HepG2 (cell line): ENCODE results near the gene GNAI2. TPM values are rescaled to one million over a fixed set of nuclear protein-coding genes. Genes with fewer than 3 reads are reported as not detected.

Experiments
- ESRRA ChIP-seq: sonication (generic); formaldehyde crosslinking; IDR thresholded peaks from 2 replicates; pipeline ENCODE4 v1.5.1; 2020; ENCODE audit warnings: mild to moderate bottlenecking, low read depth, missing genetic modification reagents
- ETV5 ChIP-seq: IDR thresholded peaks from 2 replicates; pipeline ENCODE4 v1.6.1; 2018; ENCODE audit warnings: missing biosample characterization, missing genetic modification reagents, inconsistent platforms, borderline replicate concordance
- FOXO1 ChIP-seq: sonication (generic); formaldehyde crosslinking; IDR thresholded peaks from 2 replicates; pipeline ENCODE4 v1.4.0; 2020; ENCODE audit warnings: missing genetic modification reagents
- HNF4A ChIP-seq: sonication (generic); formaldehyde crosslinking; IDR thresholded peaks from 2 replicates; pipeline ENCODE4 v1.4.0; 2020; ENCODE audit warnings: missing genetic modification reagents
- NBN ChIP-seq: fragments of 450-650 bp; conservative IDR thresholded peaks from 2 replicates; pipeline ENCODE4 v1.6.1; 2017
- NFIC ChIP-seq: IDR thresholded peaks from 2 replicates; pipeline ENCODE4 v1.6.1; 2012; ENCODE audit warnings: mild to moderate bottlenecking, low read length, inconsistent platforms
- RAD21 ChIP-seq: fragments of 450-650 bp; formaldehyde crosslinking; IDR thresholded peaks from 2 replicates; pipeline ENCODE4 v1.5.0; 2020; ENCODE audit warnings: mild to moderate bottlenecking
- SIX1 ChIP-seq: sonication (generic); formaldehyde crosslinking; IDR thresholded peaks from 2 replicates; pipeline ENCODE4 v1.4.0; 2020; ENCODE audit warnings: missing genetic modification reagents, borderline replicate concordance
- TOE1 ChIP-seq: sonication (generic); formaldehyde crosslinking; IDR thresholded peaks from 2 replicates; pipeline ENCODE4 v1.4.0; 2020; ENCODE audit warnings: mild to moderate bottlenecking, missing genetic modification reagents
- ZC3H4 ChIP-seq: sonication (generic); formaldehyde crosslinking; IDR thresholded peaks from 2 replicates; pipeline ENCODE4 v1.4.0; 2020; ENCODE audit warnings: missing genetic modification reagents, borderline replicate concordance
- ZNF501 ChIP-seq: sonication (generic); formaldehyde crosslinking; IDR thresholded peaks from 2 replicates; pipeline ENCODE4 v1.5.1; 2020; ENCODE audit warnings: mild to moderate bottlenecking, moderate library complexity, missing genetic modification reagents
- ZNF746 ChIP-seq: sonication (generic); formaldehyde crosslinking; IDR thresholded peaks from 2 replicates; pipeline ENCODE4 v1.8.0; 2022; ENCODE audit warnings: mild to moderate bottlenecking, missing genetic modification reagents
- polyA plus RNA-seq, 8 experiments: library from polyadenylated mRNA; depleted of rRNA in 3 of 8; stranded (reverse) in 7 of 8; unstranded in 1 of 8; fragments of >200 nt; fragmentation: Illumina TruSeq in 4 of 8; extraction: Trizol in 4 of 8; gene quantifications; 2 replicates each; pipeline versions ENCODE4 v1.2.1 to v1.2.3, GENCODE V29; 2011 to 2016; ENCODE audit warnings: low read depth in 4 of 8, missing spikeins in 1 of 8, mixed read lengths in 1 of 8; ENCODE audit not compliant: insufficient read depth in 1 of 8
- total RNA-seq, 5 experiments: library from RNA; depleted of rRNA; stranded (reverse); fragments of >200 nt; fragmentation: Illumina TruSeq; extraction: Trizol; gene quantifications; 2 replicates each; pipeline ENCODE4 v1.2.3, GENCODE V29; 2016; ENCODE audit warnings: low read depth in 1 of 5
- TF ChIP-seq, protein P1 (sequence below): sonication (generic); formaldehyde crosslinking; IDR thresholded peaks from 2 replicates; pipeline ENCODE4 v1.5.1; 2020; ENCODE audit warnings: mild to moderate bottlenecking, missing genetic modification reagents
- TF ChIP-seq, protein P2 (sequence below), 2 experiments: fragments of 450-650 bp in 1 of 2; sonication (generic) in 1 of 2; formaldehyde crosslinking in 1 of 2; IDR thresholded peaks; 2 replicates each; pipeline versions ENCODE4 v1.6.1 to v1.8.0; 2016 to 2022; ENCODE audit warnings: antibody characterized with exemption in 1 of 2, mild to moderate bottlenecking in 1 of 2, missing genetic modification reagents in 1 of 2

The GNAI2 gene
- total and polyA plus RNA-seq, 2 of the 13 experiments (the other 11 are each of a cell fraction or from before 2014, with no cell fraction given): 51.1 to 66.2 TPM

DNA sequence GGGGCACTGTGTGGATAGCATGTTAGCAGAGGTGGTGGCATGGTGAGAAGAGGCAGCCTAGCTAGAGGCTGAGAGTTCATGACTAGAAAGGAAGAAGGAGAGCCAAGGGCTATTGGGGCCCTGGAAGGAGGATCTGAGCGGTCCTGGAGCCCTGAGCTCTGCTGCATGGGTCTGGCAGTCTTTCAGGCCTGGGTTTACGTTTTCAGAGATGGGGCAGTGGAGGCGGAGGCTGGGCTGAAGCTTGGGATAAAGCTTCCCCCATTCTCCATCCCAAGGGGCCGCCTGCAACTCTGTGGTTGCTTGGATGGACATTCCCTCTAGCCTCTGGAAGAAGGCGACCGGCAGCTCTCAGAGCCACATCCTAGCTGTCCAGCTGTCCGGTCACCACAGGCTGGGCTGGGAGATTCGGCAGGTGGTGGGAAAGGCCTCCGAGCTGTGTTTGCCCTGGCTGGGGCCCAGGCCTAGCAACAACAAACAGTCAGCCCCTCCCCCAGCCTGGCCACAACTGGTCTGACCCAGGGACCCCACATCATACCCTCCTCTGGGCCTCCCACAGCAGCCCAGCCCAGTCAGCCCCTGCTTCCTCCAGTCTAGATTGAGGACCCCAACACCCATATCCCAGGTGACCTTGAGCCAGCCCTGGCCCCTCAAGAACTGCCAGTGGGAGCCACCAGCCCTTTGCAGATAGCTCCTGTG is 32.7 kb upstream of the GNAI2 start (continued):
- peak; percentile 64; the same call in 1 of the 2 replicates for TF ChIP-seq TOE1
- TF ChIP-seq, protein P1, sequence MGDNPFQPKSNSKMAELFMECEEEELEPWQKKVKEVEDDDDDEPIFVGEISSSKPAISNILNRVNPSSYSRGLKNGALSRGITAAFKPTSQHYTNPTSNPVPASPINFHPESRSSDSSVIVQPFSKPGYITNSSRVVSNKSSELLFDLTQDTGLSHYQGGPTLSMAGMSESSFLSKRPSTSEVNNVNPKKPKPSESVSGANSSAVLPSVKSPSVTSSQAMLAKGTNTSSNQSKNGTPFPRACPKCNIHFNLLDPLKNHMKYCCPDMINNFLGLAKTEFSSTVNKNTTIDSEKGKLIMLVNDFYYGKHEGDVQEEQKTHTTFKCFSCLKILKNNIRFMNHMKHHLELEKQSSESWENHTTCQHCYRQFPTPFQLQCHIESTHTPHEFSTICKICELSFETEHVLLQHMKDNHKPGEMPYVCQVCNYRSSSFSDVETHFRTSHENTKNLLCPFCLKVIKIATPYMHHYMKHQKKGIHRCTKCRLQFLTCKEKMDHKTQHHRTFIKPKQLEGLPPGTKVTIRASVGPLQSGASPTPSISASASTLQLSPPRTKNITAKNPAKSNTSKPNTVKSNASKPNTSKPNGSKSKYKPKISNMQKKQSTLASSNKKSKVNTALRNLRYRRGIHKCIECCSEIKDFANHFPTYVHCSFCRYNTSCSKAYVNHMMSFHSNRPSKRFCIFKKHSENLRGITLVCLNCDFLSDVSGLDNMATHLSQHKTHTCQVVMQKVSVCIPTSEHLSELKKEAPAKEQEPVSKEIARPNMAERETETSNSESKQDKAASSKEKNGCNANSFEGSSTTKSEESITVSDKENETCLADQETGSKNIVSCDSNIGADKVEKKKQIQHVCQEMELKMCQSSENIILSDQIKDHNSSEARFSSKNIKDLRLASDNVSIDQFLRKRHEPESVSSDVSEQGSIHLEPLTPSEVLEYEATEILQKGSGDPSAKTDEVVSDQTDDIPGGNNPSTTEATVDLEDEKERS (CRISPR knock-in tag): 0 out of 2 replicates have a peak, but pooled peaks have one; percentile 26
- TF ChIP-seq NBN: no peak
- peak; percentile 46 for TF ChIP-seq RAD21 (CRISPR knock-in tag)
- peak; percentile 87 for TF ChIP-seq FOXO1 (CRISPR knock-in tag)
- no peak for TF ChIP-seq NFIC
- TF ChIP-seq ESRRA: peak; percentile 77
- no peak for TF ChIP-seq SIX1 (CRISPR knock-in tag)
- peak; percentile 8; the same call in 1 of the 2 replicates for TF ChIP-seq ETV5 (CRISPR knock-in tag)
- TF ChIP-seq ZNF501 (CRISPR knock-in tag): peak; percentile 65
- peak; percentile 26 for TF ChIP-seq ZC3H4 (CRISPR knock-in tag)
- TF ChIP-seq HNF4A (CRISPR knock-in tag): peak; percentile 75
- TF ChIP-seq ZNF746 (CRISPR knock-in tag): peak; percentile 85; the same call in 1 of the 2 replicates
- TF ChIP-seq, protein P2, sequence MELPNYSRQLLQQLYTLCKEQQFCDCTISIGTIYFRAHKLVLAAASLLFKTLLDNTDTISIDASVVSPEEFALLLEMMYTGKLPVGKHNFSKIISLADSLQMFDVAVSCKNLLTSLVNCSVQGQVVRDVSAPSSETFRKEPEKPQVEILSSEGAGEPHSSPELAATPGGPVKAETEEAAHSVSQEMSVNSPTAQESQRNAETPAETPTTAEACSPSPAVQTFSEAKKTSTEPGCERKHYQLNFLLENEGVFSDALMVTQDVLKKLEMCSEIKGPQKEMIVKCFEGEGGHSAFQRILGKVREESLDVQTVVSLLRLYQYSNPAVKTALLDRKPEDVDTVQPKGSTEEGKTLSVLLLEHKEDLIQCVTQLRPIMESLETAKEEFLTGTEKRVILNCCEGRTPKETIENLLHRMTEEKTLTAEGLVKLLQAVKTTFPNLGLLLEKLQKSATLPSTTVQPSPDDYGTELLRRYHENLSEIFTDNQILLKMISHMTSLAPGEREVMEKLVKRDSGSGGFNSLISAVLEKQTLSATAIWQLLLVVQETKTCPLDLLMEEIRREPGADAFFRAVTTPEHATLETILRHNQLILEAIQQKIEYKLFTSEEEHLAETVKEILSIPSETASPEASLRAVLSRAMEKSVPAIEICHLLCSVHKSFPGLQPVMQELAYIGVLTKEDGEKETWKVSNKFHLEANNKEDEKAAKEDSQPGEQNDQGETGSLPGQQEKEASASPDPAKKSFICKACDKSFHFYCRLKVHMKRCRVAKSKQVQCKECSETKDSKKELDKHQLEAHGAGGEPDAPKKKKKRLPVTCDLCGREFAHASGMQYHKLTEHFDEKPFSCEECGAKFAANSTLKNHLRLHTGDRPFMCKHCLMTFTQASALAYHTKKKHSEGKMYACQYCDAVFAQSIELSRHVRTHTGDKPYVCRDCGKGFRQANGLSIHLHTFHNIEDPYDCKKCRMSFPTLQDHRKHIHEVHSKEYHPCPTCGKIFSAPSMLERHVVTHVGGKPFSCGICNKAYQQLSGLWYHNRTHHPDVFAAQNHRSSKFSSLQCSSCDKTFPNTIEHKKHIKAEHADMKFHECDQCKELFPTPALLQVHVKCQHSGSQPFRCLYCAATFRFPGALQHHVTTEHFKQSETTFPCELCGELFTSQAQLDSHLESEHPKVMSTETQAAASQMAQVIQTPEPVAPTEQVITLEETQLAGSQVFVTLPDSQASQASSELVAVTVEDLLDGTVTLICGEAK (IDR thresholded peaks at IDR 0.05): no peak
- TF ChIP-seq, protein P2 (CRISPR knock-in tag; IDR thresholded peaks at IDR 0.05): peak; percentile 52; the same call in 1 of the 2 replicates
